Loucy (cell line): ENCODE results near the gene FAM174A.

Experiments
- EZH2phosphoT487 ChIP-seq: fragments of 200-600 bp; IDR thresholded peaks from 2 replicates; pipeline ENCODE4 v1.6.1; 2018; ENCODE audit warnings: antibody characterized with exemption, mild to moderate bottlenecking, moderate library complexity, borderline replicate concordance
- TF ChIP-seq, protein P1 (sequence below): fragments of 200-600 bp; sonication (generic); conservative IDR thresholded peaks from 2 replicates; pipeline ENCODE4 v1.5.1; 2014; ENCODE audit warnings: mild to moderate bottlenecking, antibody characterized with exemption, low read length

DNA sequence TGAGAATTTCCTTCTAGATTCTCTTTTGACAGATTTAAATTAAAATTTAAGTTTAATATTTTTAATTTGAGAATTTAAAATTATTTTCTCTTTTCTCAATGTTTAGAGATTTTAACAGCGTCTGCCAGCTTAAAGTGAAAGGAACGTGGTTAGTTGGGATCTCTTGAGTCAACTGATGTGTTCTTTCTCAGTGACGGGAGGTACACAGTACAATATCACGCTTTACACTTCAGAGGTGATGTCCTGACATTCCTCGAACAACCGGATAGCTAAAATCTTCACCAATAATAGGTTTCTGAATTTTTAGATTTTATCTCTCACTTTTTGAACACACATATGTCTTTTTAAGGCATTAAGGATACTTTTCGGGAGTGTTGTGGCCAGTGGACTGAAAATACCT lies 81.1 kb downstream of the FAM174A start:
- TF ChIP-seq, protein P1, sequence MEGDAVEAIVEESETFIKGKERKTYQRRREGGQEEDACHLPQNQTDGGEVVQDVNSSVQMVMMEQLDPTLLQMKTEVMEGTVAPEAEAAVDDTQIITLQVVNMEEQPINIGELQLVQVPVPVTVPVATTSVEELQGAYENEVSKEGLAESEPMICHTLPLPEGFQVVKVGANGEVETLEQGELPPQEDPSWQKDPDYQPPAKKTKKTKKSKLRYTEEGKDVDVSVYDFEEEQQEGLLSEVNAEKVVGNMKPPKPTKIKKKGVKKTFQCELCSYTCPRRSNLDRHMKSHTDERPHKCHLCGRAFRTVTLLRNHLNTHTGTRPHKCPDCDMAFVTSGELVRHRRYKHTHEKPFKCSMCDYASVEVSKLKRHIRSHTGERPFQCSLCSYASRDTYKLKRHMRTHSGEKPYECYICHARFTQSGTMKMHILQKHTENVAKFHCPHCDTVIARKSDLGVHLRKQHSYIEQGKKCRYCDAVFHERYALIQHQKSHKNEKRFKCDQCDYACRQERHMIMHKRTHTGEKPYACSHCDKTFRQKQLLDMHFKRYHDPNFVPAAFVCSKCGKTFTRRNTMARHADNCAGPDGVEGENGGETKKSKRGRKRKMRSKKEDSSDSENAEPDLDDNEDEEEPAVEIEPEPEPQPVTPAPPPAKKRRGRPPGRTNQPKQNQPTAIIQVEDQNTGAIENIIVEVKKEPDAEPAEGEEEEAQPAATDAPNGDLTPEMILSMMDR, result no peak
- TF ChIP-seq EZH2phosphoT487, result no peak
